Measurements from ENCODE around the gene UNKL.
"Not testable (repeated sequence)": the region's sequence is repeated elsewhere in the genome, so short reads cannot be mapped to it uniquely, and the experiment has no call there.

UNKL gene

GRCh38 chr16:1333854-1334700, 80.4 kb downstream of the UNKL start:
- Histone ChIP-seq H3K27me3 (replicated peaks; ENCODE audit: control insufficient read depth, insufficient read depth, low read length, poor library complexity, severe bottlenecking) (peaks cover 23% of the 10 kb centered on the region), H3K4me3 (ENCODE audit: insufficient read depth, low read depth, low read length, poor library complexity, severe bottlenecking) (peak overlapping the region; percentile 45), H3K9me3 (ENCODE audit: control insufficient read depth, low read length) (no peaks in the 10 kb centered on the region), H3K4me1 (ENCODE audit: control insufficient read depth, insufficient read depth, low read length, poor library complexity, severe bottlenecking) (peaks cover 35% of the 10 kb centered on the region), H3K27ac (ENCODE audit: insufficient read depth, low read length, poor library complexity, severe bottlenecking) (no peak overlapping the region), H3K36me3 (ENCODE audit: control insufficient read depth, insufficient read depth, low read length) (no peaks in the 10 kb centered on the region)
- no peak for DNase-seq

DNA sequence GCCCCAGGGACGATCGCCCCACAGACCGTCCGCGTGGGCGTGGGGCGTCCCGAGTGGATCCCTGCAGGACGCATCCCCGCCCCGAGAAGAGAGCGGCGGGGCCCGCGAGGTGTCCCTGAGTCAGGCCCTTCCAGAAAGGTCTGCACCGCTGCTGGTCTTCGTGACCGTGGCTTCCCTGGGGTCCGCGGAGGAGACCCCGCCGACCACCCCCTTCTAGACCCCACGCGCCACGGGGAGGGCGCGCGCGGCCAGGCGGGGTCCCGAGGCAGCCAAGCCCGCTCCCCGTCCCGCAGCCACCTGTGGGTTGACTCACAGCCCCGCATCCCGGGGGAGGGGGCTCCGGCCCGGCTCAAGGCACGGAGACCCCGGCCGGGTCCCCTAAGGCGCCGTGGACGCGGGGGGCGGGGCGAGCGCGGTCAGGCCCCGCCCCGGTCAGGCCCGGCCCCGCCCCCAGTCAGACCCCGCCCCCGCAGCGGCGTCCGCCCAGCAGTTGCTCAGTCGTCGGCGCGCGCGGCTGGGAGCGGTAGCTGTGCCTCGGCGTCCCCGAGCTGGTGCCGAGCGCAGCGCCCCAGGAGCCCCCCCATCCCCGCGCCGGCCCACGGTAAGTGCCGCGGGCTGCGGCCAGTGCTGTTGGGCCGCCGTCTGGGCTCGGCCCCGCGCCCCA, 81.2 kb downstream of the UNKL start, which contains the start of gene BAIAP3:
Gene BAIAP3, plus strand, starts transcription at position 497 of the 664 bp plus-strand sequence. CDS start 4,905 bp downstream, outside the sequence.
- no peaks in the 10 kb centered on the region for H3K36me3 ChIP-seq (ENCODE audit: control insufficient read depth, insufficient read depth, low read length)
- peaks cover 23% of the 10 kb centered on the region for H3K27me3 ChIP-seq (replicated peaks; ENCODE audit: control insufficient read depth, insufficient read depth, low read length, poor library complexity, severe bottlenecking)
- DNase-seq = peak; percentile 27 to 44 (median 37)
- H3K4me3 ChIP-seq (ENCODE audit: insufficient read depth, low read depth, low read length, poor library complexity, severe bottlenecking) = peak within 1 kb of the TSS; percentile 48
- H3K4me1 ChIP-seq (ENCODE audit: control insufficient read depth, insufficient read depth, low read length, poor library complexity, severe bottlenecking) = peaks cover 35% of the 10 kb centered on the region
- H3K9me3 ChIP-seq (ENCODE audit: control insufficient read depth, low read length) = no peaks in the 10 kb centered on the region
- no peak within 1 kb of the TSS for H3K27ac ChIP-seq (ENCODE audit: insufficient read depth, low read length, poor library complexity, severe bottlenecking)

GRCh38 chr16:1332618-1333148, 81.8 kb downstream of the UNKL start:
- Histone ChIP-seq H3K4me1 (ENCODE audit: control insufficient read depth, insufficient read depth, low read length, poor library complexity, severe bottlenecking) (peaks cover 35% of the 10 kb centered on the region), H3K27ac (ENCODE audit: insufficient read depth, low read length, poor library complexity, severe bottlenecking) (no peak overlapping the region), H3K36me3 (ENCODE audit: control insufficient read depth, insufficient read depth, low read length) (no peaks in the 10 kb centered on the region), H3K9me3 (ENCODE audit: control insufficient read depth, low read length) (no peaks in the 10 kb centered on the region), H3K27me3 (replicated peaks; ENCODE audit: control insufficient read depth, insufficient read depth, low read length, poor library complexity, severe bottlenecking) (peaks cover 23% of the 10 kb centered on the region), H3K4me3 (ENCODE audit: insufficient read depth, low read depth, low read length, poor library complexity, severe bottlenecking) (peak overlapping the region; percentile 48)
- DNase-seq = no peak

- Histone ChIP-seq H3K27me3 (replicated peaks; ENCODE audit: control insufficient read depth, insufficient read depth, low read length, poor library complexity, severe bottlenecking) (peaks cover 23% of the 10 kb centered on the region), H3K4me3 (ENCODE audit: insufficient read depth, low read depth, low read length, poor library complexity, severe bottlenecking) (peak overlapping the region; percentile 48), H3K36me3 (ENCODE audit: control insufficient read depth, insufficient read depth, low read length) (no peaks in the 10 kb centered on the region), H3K9me3 (ENCODE audit: control insufficient read depth, low read length) (no peaks in the 10 kb centered on the region), H3K27ac (ENCODE audit: insufficient read depth, low read length, poor library complexity, severe bottlenecking) (peak overlapping the region; percentile 28), H3K4me1 (ENCODE audit: control insufficient read depth, insufficient read depth, low read length, poor library complexity, severe bottlenecking) (peaks cover 35% of the 10 kb centered on the region)
- peak; percentile 26 to 41 (median 26) for DNase-seq
These were observed 82.5 kb downstream of the UNKL start for GRCh38 chr16:1331712-1332617.

GRCh38 chr16:1330931-1331711, 83.4 kb downstream of the UNKL start:
- Histone ChIP-seq H3K4me1 (ENCODE audit: control insufficient read depth, insufficient read depth, low read length, poor library complexity, severe bottlenecking) (peaks cover 35% of the 10 kb centered on the region), H3K4me3 (ENCODE audit: insufficient read depth, low read depth, low read length, poor library complexity, severe bottlenecking) (peak overlapping the region; percentile 48), H3K9me3 (ENCODE audit: control insufficient read depth, low read length) (no peaks in the 10 kb centered on the region), H3K27ac (ENCODE audit: insufficient read depth, low read length, poor library complexity, severe bottlenecking) (peak overlapping the region; percentile 28), H3K27me3 (replicated peaks; ENCODE audit: control insufficient read depth, insufficient read depth, low read length, poor library complexity, severe bottlenecking) (peaks cover 23% of the 10 kb centered on the region), H3K36me3 (ENCODE audit: control insufficient read depth, insufficient read depth, low read length) (no peaks in the 10 kb centered on the region)
- no peak for DNase-seq

GRCh38 chr16:1330260-1330914, 84.1 kb downstream of the UNKL start:
- Histone ChIP-seq H3K9me3 (ENCODE audit: control insufficient read depth, low read length) (no peaks in the 10 kb centered on the region), H3K4me3 (ENCODE audit: insufficient read depth, low read depth, low read length, poor library complexity, severe bottlenecking) (no peak overlapping the region), H3K36me3 (ENCODE audit: control insufficient read depth, insufficient read depth, low read length) (no peaks in the 10 kb centered on the region), H3K27ac (ENCODE audit: insufficient read depth, low read length, poor library complexity, severe bottlenecking) (no peak overlapping the region), H3K4me1 (ENCODE audit: control insufficient read depth, insufficient read depth, low read length, poor library complexity, severe bottlenecking) (peaks cover 35% of the 10 kb centered on the region), H3K27me3 (replicated peaks; ENCODE audit: control insufficient read depth, insufficient read depth, low read length, poor library complexity, severe bottlenecking) (peaks cover 23% of the 10 kb centered on the region)
- DNase-seq = no peak

DNA sequence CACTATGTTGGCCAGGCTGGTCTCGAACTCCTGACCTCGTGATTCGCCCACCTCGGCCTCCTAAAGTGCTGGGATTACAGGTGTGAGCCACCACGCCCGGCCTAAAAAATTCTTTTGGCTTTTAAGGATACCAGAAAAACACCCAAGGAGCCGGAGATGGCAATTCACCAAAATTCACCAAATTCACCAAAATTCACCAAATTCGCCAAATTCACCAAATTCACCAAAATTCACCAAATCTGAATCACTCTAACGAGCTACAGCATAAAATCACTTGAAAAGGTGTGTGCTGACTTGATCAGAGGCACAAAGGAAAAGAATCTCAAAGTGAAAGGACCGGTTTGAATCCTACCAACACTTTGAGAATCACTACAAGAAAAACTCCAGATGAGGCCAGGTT, 85.5 kb downstream of the UNKL start:
- H3K4me3 ChIP-seq (ENCODE audit: insufficient read depth, low read depth, low read length, poor library complexity, severe bottlenecking); H3K9me3 ChIP-seq (ENCODE audit: control insufficient read depth, low read length); DNase-seq; H3K27ac ChIP-seq (ENCODE audit: insufficient read depth, low read length, poor library complexity, severe bottlenecking): not testable (repeated sequence)
- peaks cover 28% of the 10 kb centered on the region for H3K4me1 ChIP-seq (ENCODE audit: control insufficient read depth, insufficient read depth, low read length, poor library complexity, severe bottlenecking)
- peaks cover 16% of the 10 kb centered on the region for H3K27me3 ChIP-seq (replicated peaks; ENCODE audit: control insufficient read depth, insufficient read depth, low read length, poor library complexity, severe bottlenecking)
- peaks cover 12% of the 10 kb centered on the region for H3K36me3 ChIP-seq (ENCODE audit: control insufficient read depth, insufficient read depth, low read length)

DNA sequence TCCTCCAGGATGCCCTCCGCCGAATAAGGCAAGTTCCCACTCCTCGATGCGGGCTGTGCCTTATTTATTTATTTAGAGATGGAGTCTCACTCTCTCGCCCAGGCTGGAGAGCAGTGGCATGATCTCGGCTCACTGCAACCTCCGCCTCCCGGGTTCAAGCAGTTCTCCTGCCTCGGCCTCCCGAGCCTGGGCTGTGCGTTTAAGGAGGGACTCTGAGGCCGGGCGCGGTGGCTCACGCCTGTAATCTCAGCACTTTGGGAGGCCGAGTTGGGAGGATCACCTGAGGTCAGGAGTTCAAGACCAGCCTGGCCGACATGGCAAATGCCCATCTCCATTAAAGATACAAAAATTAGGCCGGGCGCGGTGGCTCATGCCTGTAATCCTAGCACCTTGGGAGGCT, 86.4 kb downstream of the UNKL start:
- H3K4me3 ChIP-seq (ENCODE audit: insufficient read depth, low read depth, low read length, poor library complexity, severe bottlenecking); H3K9me3 ChIP-seq (ENCODE audit: control insufficient read depth, low read length); H3K27ac ChIP-seq (ENCODE audit: insufficient read depth, low read length, poor library complexity, severe bottlenecking); DNase-seq; H3K27me3 ChIP-seq (replicated peaks; ENCODE audit: control insufficient read depth, insufficient read depth, low read length, poor library complexity, severe bottlenecking): not testable (repeated sequence)
- Histone ChIP-seq H3K4me1 (ENCODE audit: control insufficient read depth, insufficient read depth, low read length, poor library complexity, severe bottlenecking) (peaks cover 22% of the 10 kb centered on the region), H3K36me3 (ENCODE audit: control insufficient read depth, insufficient read depth, low read length) (peaks cover 21% of the 10 kb centered on the region)

DNA sequence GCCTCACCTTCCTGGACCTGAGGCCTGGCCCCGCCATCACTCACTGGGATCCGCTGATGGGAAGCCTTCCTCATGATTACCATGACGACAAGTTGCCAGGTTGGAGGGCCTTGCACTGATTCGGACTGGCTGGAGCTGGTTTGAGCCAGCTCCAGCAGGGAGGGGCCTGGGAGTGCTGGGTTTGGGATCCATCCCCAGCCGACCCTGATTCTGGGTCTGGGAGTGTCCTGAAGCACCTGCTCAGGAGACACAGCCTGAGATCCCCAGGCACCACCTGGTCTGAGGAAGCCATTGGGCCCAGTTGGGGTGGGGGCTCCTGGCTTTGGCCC, 86.9 kb downstream of the UNKL start:
- peaks cover 16% of the 10 kb centered on the region for H3K4me1 ChIP-seq (ENCODE audit: control insufficient read depth, insufficient read depth, low read length, poor library complexity, severe bottlenecking)
- DNase-seq = no peak
- H3K27ac ChIP-seq (ENCODE audit: insufficient read depth, low read length, poor library complexity, severe bottlenecking) = no peak overlapping the region
- no peak overlapping the region for H3K4me3 ChIP-seq (ENCODE audit: insufficient read depth, low read depth, low read length, poor library complexity, severe bottlenecking)
- H3K36me3 ChIP-seq (ENCODE audit: control insufficient read depth, insufficient read depth, low read length) = peaks cover 22% of the 10 kb centered on the region
- no peaks in the 10 kb centered on the region for H3K9me3 ChIP-seq (ENCODE audit: control insufficient read depth, low read length)
- H3K27me3 ChIP-seq (replicated peaks; ENCODE audit: control insufficient read depth, insufficient read depth, low read length, poor library complexity, severe bottlenecking) = peaks cover 4% of the 10 kb centered on the region

Data from effector memory CD4-positive, alpha-beta T cell (primary cell).